ENCODE data around the gene MRPL21.

The MRPL21 gene

DNA sequence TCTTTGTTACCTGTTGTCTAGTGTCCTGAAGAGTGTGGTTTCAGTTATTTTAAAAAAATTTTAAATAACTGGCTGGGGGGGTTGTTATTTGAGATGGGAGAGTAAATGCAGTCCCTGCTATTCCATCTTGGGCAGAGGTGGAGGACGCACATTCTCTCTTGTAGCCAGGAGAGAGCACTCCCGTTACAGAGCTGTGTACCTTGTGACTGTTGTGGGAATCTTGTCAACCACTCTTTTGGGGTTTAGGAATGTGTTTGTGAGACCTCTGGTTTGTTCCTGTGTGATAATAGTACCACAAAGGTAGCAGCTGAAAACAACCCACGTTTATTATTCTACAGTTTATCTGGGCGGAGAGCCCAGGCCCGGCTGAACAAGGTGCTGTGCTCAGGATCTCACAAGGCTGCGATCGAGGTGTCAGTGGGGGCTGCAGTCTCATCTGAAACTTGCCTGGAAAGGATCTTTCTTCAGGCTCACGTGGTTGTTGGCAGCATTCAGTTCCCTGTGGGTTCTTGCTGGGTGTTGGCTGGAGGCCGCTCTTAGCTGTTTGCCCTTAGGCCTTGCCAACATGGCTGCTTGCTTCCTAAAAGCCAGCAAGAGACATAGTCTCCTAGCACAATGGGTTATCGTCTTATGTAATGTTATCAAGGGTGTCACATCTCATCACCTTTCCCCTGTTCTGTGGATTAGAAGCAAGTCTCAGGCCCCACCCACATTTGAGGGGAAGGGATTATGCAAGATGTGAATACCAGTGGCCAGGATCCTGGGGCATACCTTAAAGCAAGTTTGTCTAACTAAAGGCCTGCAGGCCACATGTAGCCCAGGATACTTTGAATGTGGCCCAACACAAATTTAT, 20.7 kb upstream of the MRPL21 start:
- no peak overlapping the region for H3K4me3 ChIP-seq (ENCODE audit: low read length)
- no peak for DNase-seq (ENCODE audit: low read depth)
- TF ChIP-seq, protein P1, sequence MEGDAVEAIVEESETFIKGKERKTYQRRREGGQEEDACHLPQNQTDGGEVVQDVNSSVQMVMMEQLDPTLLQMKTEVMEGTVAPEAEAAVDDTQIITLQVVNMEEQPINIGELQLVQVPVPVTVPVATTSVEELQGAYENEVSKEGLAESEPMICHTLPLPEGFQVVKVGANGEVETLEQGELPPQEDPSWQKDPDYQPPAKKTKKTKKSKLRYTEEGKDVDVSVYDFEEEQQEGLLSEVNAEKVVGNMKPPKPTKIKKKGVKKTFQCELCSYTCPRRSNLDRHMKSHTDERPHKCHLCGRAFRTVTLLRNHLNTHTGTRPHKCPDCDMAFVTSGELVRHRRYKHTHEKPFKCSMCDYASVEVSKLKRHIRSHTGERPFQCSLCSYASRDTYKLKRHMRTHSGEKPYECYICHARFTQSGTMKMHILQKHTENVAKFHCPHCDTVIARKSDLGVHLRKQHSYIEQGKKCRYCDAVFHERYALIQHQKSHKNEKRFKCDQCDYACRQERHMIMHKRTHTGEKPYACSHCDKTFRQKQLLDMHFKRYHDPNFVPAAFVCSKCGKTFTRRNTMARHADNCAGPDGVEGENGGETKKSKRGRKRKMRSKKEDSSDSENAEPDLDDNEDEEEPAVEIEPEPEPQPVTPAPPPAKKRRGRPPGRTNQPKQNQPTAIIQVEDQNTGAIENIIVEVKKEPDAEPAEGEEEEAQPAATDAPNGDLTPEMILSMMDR (conservative IDR thresholded peaks at IDR 0.05; ENCODE audit: low read depth, low read length), result no peak

DNA sequence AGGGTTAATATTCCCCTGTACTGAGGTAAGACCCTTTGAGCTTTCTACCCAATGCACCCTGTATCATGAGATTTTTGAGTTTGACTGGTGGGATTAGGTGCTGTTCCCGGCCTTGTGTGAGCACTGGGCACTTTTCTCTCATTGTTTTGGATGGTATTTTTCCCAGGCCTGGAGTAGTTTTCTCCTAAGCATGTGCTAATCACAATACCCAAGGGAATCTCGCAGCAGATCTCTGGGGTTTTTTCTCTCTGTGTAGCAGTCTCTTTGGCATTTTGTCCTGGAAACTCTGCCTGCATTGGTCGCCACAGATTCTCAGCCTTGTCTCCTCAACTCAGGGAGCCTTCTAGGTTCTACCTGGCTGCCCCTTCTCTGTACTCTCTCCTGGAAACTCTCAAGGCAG, 20.0 kb upstream of the MRPL21 start:
- no peak for DNase-seq (ENCODE audit: low read depth)
- TF ChIP-seq, protein P1 (conservative IDR thresholded peaks at IDR 0.05; ENCODE audit: low read depth, low read length), result no peak
- H3K4me3 ChIP-seq (ENCODE audit: low read length), result no peak overlapping the region

DNA sequence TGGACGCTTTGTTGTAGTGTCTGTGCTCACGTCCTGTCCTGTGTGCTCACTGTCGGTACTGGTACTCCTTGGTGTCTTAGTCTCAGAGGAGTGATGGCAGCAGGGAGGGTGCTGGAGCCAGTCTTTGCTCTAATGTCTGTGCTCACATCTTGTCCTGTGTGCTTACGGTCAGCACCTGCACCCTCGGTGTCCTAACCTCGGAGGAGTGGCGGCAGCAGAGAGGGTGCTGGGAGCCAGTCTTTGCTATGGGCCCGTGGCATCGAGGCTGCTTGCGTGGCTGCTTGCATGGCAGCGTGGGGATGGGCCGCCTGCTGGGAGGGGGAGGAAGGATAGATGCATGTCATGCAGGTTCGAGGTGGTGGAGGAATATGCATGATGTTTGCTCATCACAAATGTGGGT, 12.8 kb upstream of the MRPL21 start:
- DNase-seq (ENCODE audit: low read depth), result no peak
- no peak overlapping the region for H3K4me3 ChIP-seq (ENCODE audit: low read length)
- TF ChIP-seq, protein P1 (conservative IDR thresholded peaks at IDR 0.05; ENCODE audit: low read depth, low read length), result no peak

DNA sequence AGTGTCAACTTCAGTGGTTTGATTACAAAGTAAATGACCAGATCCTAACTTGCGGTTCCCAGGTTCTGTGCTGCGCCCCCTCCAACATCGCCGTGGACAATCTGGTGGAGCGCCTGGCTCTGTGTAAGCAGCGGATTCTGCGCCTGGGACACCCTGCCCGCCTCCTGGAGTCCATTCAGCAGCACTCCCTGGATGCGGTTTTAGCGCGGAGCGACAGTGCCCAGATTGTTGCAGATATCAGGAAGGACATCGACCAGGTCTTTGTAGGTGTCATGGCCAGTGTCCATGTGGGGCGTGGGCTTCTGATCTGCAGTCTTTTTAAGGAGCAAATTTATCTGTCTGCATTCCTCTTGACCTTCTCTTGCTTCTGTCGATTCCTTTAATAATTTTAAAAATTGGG, 11.1 kb upstream of the MRPL21 start:
- DNase-seq (ENCODE audit: low read depth), result no peak
- TF ChIP-seq, protein P1 (conservative IDR thresholded peaks at IDR 0.05; ENCODE audit: low read depth, low read length), result no peak

DNA sequence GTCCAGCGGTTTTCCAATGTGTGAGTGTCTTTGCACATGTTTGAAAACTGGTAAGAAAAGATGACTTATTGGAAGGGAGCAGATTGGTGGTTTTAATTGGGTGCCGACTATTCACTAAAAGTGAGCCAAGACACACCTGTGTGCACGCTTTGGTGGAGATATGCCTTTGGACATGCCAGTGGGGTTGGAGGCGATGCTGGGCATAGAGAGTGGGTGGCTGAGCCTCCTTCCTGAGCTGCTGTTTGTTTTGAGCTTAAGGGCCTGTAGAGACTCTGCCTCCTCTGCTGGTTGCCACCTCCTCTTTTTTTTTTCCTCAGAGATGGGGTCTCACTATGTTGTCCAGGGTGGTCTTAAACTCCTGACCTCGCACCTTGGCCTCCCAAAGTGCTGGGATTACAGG, 9.6 kb upstream of the MRPL21 start:
- TF ChIP-seq, protein P1 (conservative IDR thresholded peaks at IDR 0.05; ENCODE audit: low read depth, low read length), result no peak
- DNase-seq (ENCODE audit: low read depth), result no peak
- no peak overlapping the region for H3K4me3 ChIP-seq (ENCODE audit: low read length)

More for the DNA sequence above, 11.1 kb upstream of the MRPL21 start:
- H3K4me3 ChIP-seq (ENCODE audit: low read length), result no peak overlapping the region

DNA sequence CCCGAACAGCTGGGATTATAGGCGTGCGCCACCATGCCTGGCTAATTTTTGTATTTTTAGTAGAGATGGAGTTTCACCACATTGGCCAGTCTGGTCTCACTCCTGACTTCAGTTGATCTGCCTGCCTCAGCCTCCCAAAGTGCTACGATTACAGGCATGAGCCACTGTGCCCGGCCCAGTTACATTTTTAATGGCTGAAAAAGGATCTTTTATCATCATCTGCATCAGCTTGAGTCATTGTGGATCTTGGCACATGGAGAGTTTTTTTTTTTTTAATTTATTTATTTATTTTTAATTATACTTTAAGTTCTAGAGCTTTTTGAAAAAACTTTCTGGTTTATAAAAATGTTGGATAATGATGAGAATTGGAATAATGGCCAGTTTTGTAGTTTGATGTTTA, 8.6 kb upstream of the MRPL21 start:
- TF ChIP-seq, protein P1 (conservative IDR thresholded peaks at IDR 0.05; ENCODE audit: low read depth, low read length), result no peak
- no peak for DNase-seq (ENCODE audit: low read depth)
- H3K4me3 ChIP-seq (ENCODE audit: low read length), result no peak overlapping the region

DNA sequence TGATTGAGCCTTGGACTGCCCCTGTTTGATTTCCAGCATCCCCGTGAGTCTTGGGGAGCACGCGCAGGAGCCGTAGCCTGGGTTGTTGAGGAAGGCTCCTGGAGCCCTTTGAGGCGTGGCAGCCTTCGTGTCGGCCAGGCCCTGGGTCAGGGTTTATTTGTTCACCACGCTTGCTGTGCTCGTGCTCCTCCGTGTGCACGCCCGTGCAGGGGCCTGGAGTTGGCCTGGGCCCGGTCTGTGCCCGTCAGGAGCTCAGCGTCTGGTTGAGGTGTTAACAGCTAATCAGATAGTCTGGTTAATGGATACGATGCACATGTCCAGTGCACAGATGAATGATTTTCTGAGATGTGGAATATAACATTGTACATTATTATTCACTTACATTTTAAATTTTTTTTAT, 8.1 kb upstream of the MRPL21 start:
- DNase-seq (ENCODE audit: low read depth), result no peak
- TF ChIP-seq, protein P1 (conservative IDR thresholded peaks at IDR 0.05; ENCODE audit: low read depth, low read length), result no peak
- no peak overlapping the region for H3K4me3 ChIP-seq (ENCODE audit: low read length)
